K562 (cell line): ENCODE measurements around the gene PRR9. TPM values are rescaled to one million over a fixed set of nuclear protein-coding genes. Genes with fewer than 3 reads are reported as not detected.

ENCODE experiments used
- ATAC-seq: fragments of 200-7000 bp; cut with Tn5 transposase; 3 replicates; pipeline ENCODE4 v1.9.1; 2020; ENCODE audit warnings: moderate library complexity
- BruUV-seq: library from RNA; stranded (reverse); fragments of 400-500 nt; replicated peaks from 2 replicates; lab custom pipeline; 2021; lab: Mats Ljungman, UMichigan
- CTCF ChIA-PET: fragments of 300-600 bp; formaldehyde crosslinking; extraction: SDS; loops from one replicate; lab custom pipeline; 2021; ENCODE audit warnings: low intra/inter-chr PET ratio; lab: Yijun Ruan, JAX
- POLR2A ChIA-PET: fragments of 300-600, 350-650 bp; sonication (Branson Sonifier 250); formaldehyde crosslinking; extraction: SDS; loops from one replicate; lab custom pipeline; 2021; ENCODE audit warnings: antibody characterized with exemption, inconsistent platforms; lab: Yijun Ruan, JAX
- DNase-seq, 4 experiments: peaks; one replicate each; pipeline versions ENCODE4 v3.0.0 to v3.0.0-alpha.2; 2011 to 2018; ENCODE audit warnings: low spot score in 3 of 4, mixed read lengths in 3 of 4; ENCODE audit errors: extremely low read depth in 1 of 4
- FAIRE-seq: peaks from 2 replicates; lab custom pipeline; 2011; peaks lifted over from hg19 to GRCh38; lab: Jason Lieb, UNC
- H2AFZ ChIP-seq: 2 replicates; pipeline ENCODE4 v1.6.0; 2011; ENCODE audit warnings: low read depth, low read length, control low read depth, inconsistent platforms
- H3K27ac ChIP-seq: fragments of 200-600 bp; 3 replicates; pipeline ENCODE4 v1.8.0; 2011; ENCODE audit warnings: low read depth, mild to moderate bottlenecking, control low read depth, inconsistent platforms, low read length, moderate library complexity, mixed read lengths; ENCODE audit errors: extremely low read depth
- H3K27me3 ChIP-seq, 2 experiments: fragments of 300-600 bp in 1 of 2; 2 replicates in 1 of 2; 3 replicates in 1 of 2; pipeline versions ENCODE4 v1.6.0 to v1.8.0; 2011; ENCODE audit warnings: inconsistent platforms in 2 of 2, low read length in 2 of 2, mild to moderate bottlenecking in 1 of 2, mixed read lengths in 1 of 2, moderate library complexity in 1 of 2; ENCODE audit not compliant: control insufficient read depth in 2 of 2, insufficient read depth in 2 of 2
- H3K36me3 ChIP-seq: fragments of 300-600 bp; 3 replicates; pipeline ENCODE4 v1.8.0; 2011; ENCODE audit warnings: mild to moderate bottlenecking, low read length, inconsistent platforms; ENCODE audit not compliant: control insufficient read depth, insufficient read depth
- H3K4me1 ChIP-seq, 2 experiments: fragments of 200-600 bp in 1 of 2; replicated peaks in 1 of 2; 2 replicates in 1 of 2; 3 replicates in 1 of 2; pipeline versions ENCODE4 v1.5.1 to v1.8.0; 2011; ENCODE audit warnings: inconsistent platforms in 2 of 2, low read length in 2 of 2, mild to moderate bottlenecking in 1 of 2, mixed read lengths in 1 of 2, moderate library complexity in 1 of 2; ENCODE audit not compliant: control insufficient read depth in 2 of 2, insufficient read depth in 2 of 2
- H3K4me2 ChIP-seq: 2 replicates; pipeline ENCODE4 v1.6.1; 2011; ENCODE audit warnings: low read length, control low read depth, inconsistent platforms, mixed read lengths; ENCODE audit not compliant: insufficient read depth
- H3K4me3 ChIP-seq: fragments of 200-600 bp; sonication (generic), shearing (Covaris generic); 2 replicates; pipeline ENCODE4 v1.5.1; 2016; ENCODE audit warnings: control low read depth, inconsistent platforms
- H3K79me2 ChIP-seq: fragments of 200-600 bp; 3 replicates; pipeline ENCODE4 v1.8.0; 2011; ENCODE audit warnings: low read length, inconsistent platforms; ENCODE audit not compliant: control insufficient read depth, insufficient read depth
- H3K9ac ChIP-seq, 2 experiments: 2 replicates each; pipeline versions ENCODE4 v1.6.0 to v1.6.1; 2011; ENCODE audit warnings: low read depth in 2 of 2, low read length in 2 of 2, control low read depth in 1 of 2, inconsistent platforms in 1 of 2, mild to moderate bottlenecking in 1 of 2, mixed read lengths in 1 of 2; ENCODE audit not compliant: insufficient read depth in 1 of 2
- H3K9me1 ChIP-seq: one replicate; pipeline ENCODE4 v1.6.0; 2011; ENCODE audit warnings: inconsistent platforms, mild to moderate bottlenecking, low read length, moderate library complexity; ENCODE audit not compliant: control insufficient read depth, insufficient read depth
- H3K9me3 ChIP-seq: replicated peaks from 2 replicates; pipeline ENCODE4 v1.5.1; 2011; ENCODE audit warnings: low read depth, low read length, inconsistent platforms; ENCODE audit not compliant: control insufficient read depth, insufficient read depth
- H4K20me1 ChIP-seq: replicated peaks from 2 replicates; pipeline ENCODE4 v1.6.1; 2011; ENCODE audit warnings: low read length, inconsistent platforms, mixed read lengths; ENCODE audit not compliant: control insufficient read depth, insufficient read depth
- E2F3 ChIP-seq: fragments of 250-450 bp; sonication (Bioruptor Pico); IDR thresholded peaks from 2 replicates; pipeline ENCODE4 v1.4.0; 2020; ENCODE audit warnings: mild to moderate bottlenecking
- KDM1A ChIP-seq, 2 experiments: fragments of 450-650 bp; IDR thresholded peaks; 2 replicates each; pipeline ENCODE4 v1.6.1; 2016; ENCODE audit warnings: mild to moderate bottlenecking in 2 of 2
- KLF1 ChIP-seq: fragments of 450-650 bp; IDR thresholded peaks from 2 replicates; pipeline ENCODE4 v1.6.1; 2016; ENCODE audit warnings: missing genetic modification characterization, missing compliant biosample characterization
- MCM5 ChIP-seq: fragments of 450-650 bp; IDR thresholded peaks from 2 replicates; pipeline ENCODE4 v1.6.1; 2016; ENCODE audit warnings: low read depth
- NR3C1 ChIP-seq: sonication (generic); formaldehyde crosslinking; IDR thresholded peaks from 2 replicates; pipeline ENCODE4 v1.8.1; 2022; ENCODE audit warnings: missing genetic modification reagents
- PTRF ChIP-seq: fragments of 450-650 bp; IDR thresholded peaks from 2 replicates; pipeline ENCODE4 v1.6.1; 2016; ENCODE audit warnings: mild to moderate bottlenecking, missing genetic modification characterization, missing compliant biosample characterization
- RAD21 ChIP-seq, 2 experiments: fragments of 250-450 bp in 1 of 2; fragments of 450-650 bp in 1 of 2; sonication (Bioruptor Pico) in 1 of 2; formaldehyde crosslinking in 1 of 2; IDR thresholded peaks in 1 of 2; conservative IDR thresholded peaks in 1 of 2; 2 replicates each; pipeline versions ENCODE4 v1.4.0 to v1.8.0; 2020 to 2022; ENCODE audit warnings: mild to moderate bottlenecking in 2 of 2, moderate library complexity in 1 of 2
- SIN3A ChIP-seq, 2 experiments: fragments of 150-350 bp in 1 of 2; IDR thresholded peaks; 2 replicates each; pipeline ENCODE4 v1.6.1; 2011 to 2016; ENCODE audit warnings: borderline replicate concordance in 2 of 2, low read depth in 2 of 2, low read length in 2 of 2, mild to moderate bottlenecking in 2 of 2, moderate library complexity in 2 of 2; ENCODE audit not compliant: control insufficient read depth in 1 of 2
- ZNF444 ChIP-seq: fragments of 250-450 bp; sonication (Bioruptor Pico); IDR thresholded peaks from 2 replicates; pipeline ENCODE4 v1.4.0; 2020; ENCODE audit warnings: mild to moderate bottlenecking, moderate library complexity
- WGBS: fragments of 100-300 bp; shearing (Covaris generic); methylation state at CpG from one replicate; pipeline ENCODE4 v1.1.6; 2016; ENCODE audit warnings: low coverage, mixed read lengths; ENCODE audit not compliant: insufficient coverage; ENCODE audit errors: missing lambda C conversion rate; 5-methylcytosine and 5-hydroxymethylcytosine counted together
- in situ Hi-C: fragments of 300-500 bp; cut with MboI; formaldehyde crosslinking; loops from 4 replicates; pipeline ENCODE4 v1.15.0; 2018; ENCODE audit warnings: inconsistent platforms, mixed read lengths
- intact Hi-C: fragments of 100-400 bp; cut with micrococcal nuclease; formaldehyde crosslinking; loops from 2 replicates; pipeline ENCODE4 v1.14.2; 2022
- polyA plus RNA-seq, 8 experiments: library from polyadenylated mRNA; depleted of rRNA in 4 of 8; stranded (reverse) in 5 of 8; unstranded in 3 of 8; fragments of >200 nt; fragmentation: Nextera tagmentation in 2 of 8; fragmentation: Illumina TruSeq in 1 of 8; extraction: Ambion mirVana in 2 of 8; extraction: Trizol in 1 of 8; gene quantifications; 2 replicates each; pipeline versions ENCODE4 v1.2.1 to v1.2.3, GENCODE V29; 2011 to 2014; ENCODE audit warnings: inconsistent platforms in 1 of 8, missing spikeins in 1 of 8
- total RNA-seq, 7 experiments: library from RNA; depleted of rRNA in 6 of 7; stranded (reverse); fragments of >200 nt in 6 of 7; fragmentation: Illumina TruSeq in 2 of 7; extraction: Trizol in 2 of 7; gene quantifications; 2 replicates each; pipeline versions ENCODE4 v1.2.1 to v1.2.3, GENCODE V29; 2011 to 2021; ENCODE audit warnings: low replicate concordance in 1 of 7
- TF ChIP-seq, protein P1 (sequence below): fragments of 250-450 bp; sonication (Bioruptor Pico); IDR thresholded peaks from 2 replicates; pipeline ENCODE4 v1.8.0; 2021; ENCODE audit warnings: mild to moderate bottlenecking, moderate library complexity
- TF ChIP-seq, protein P2 (sequence below): fragments of 450-650 bp; formaldehyde crosslinking; IDR thresholded peaks from 2 replicates; pipeline ENCODE4 v1.4.0; 2020; ENCODE audit warnings: mild to moderate bottlenecking, moderate library complexity
- TF ChIP-seq, protein P3 (sequence below): fragments of 450-650 bp; IDR thresholded peaks from 2 replicates; pipeline ENCODE4 v1.6.1; 2017; ENCODE audit warnings: antibody characterized with exemption, mild to moderate bottlenecking
- TF ChIP-seq, protein P4 (sequence below): fragments of 450-650 bp; conservative IDR thresholded peaks from 2 replicates; pipeline ENCODE4 v1.6.1; 2016; ENCODE audit warnings: missing genetic modification characterization, low read depth, mild to moderate bottlenecking, missing compliant biosample characterization, moderate library complexity

Gene PRR9
- total and polyA plus RNA-seq, 9 of the 15 experiments (the other 6 are each of a cell fraction or from before 2014, with no cell fraction given): 0.14 to 1.4 (median 0.24) TPM; not detected in 1

- TF ChIP-seq, protein P1, sequence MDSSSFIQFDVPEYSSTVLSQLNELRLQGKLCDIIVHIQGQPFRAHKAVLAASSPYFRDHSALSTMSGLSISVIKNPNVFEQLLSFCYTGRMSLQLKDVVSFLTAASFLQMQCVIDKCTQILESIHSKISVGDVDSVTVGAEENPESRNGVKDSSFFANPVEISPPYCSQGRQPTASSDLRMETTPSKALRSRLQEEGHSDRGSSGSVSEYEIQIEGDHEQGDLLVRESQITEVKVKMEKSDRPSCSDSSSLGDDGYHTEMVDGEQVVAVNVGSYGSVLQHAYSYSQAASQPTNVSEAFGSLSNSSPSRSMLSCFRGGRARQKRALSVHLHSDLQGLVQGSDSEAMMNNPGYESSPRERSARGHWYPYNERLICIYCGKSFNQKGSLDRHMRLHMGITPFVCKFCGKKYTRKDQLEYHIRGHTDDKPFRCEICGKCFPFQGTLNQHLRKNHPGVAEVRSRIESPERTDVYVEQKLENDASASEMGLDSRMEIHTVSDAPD (CRISPR knock-in tag): no peak
- no peak for TF ChIP-seq KLF1 (tag)
- TF ChIP-seq, protein P2, sequence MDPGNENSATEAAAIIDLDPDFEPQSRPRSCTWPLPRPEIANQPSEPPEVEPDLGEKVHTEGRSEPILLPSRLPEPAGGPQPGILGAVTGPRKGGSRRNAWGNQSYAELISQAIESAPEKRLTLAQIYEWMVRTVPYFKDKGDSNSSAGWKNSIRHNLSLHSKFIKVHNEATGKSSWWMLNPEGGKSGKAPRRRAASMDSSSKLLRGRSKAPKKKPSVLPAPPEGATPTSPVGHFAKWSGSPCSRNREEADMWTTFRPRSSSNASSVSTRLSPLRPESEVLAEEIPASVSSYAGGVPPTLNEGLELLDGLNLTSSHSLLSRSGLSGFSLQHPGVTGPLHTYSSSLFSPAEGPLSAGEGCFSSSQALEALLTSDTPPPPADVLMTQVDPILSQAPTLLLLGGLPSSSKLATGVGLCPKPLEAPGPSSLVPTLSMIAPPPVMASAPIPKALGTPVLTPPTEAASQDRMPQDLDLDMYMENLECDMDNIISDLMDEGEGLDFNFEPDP (CRISPR knock-in tag): no peak
- no peak for TF ChIP-seq E2F3 (CRISPR knock-in tag)
- TF ChIP-seq, all 486 proteins: peak for 0
Observed at GRCh38 chr1:153246018-153246417, 28.6 kb downstream of the PRR9 start (continued).

DNA sequence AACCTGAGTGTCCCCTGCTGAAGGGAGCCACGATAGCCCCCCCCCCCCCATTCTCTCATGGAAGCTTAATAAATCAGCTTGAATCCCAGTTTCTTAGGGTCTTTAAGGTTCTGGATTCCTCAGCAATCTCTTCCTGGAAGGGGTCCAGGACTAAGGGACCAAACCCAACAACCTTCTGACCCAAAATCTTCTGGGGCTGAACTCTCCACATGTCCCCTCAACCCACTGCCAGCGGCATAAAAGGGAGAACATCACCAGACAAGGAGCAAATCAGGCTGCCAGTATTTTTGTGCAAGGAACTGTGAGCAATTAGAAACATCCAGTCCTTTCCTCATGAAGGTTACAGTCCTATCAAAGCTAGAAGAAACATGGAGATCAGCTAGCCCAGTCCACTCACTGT lies 29.4 kb downstream of the PRR9 start:
- CTCF ChIA-PET: no interaction called here
- no peak overlapping the region for H3K9ac ChIP-seq
- TF ChIP-seq, protein P3, sequence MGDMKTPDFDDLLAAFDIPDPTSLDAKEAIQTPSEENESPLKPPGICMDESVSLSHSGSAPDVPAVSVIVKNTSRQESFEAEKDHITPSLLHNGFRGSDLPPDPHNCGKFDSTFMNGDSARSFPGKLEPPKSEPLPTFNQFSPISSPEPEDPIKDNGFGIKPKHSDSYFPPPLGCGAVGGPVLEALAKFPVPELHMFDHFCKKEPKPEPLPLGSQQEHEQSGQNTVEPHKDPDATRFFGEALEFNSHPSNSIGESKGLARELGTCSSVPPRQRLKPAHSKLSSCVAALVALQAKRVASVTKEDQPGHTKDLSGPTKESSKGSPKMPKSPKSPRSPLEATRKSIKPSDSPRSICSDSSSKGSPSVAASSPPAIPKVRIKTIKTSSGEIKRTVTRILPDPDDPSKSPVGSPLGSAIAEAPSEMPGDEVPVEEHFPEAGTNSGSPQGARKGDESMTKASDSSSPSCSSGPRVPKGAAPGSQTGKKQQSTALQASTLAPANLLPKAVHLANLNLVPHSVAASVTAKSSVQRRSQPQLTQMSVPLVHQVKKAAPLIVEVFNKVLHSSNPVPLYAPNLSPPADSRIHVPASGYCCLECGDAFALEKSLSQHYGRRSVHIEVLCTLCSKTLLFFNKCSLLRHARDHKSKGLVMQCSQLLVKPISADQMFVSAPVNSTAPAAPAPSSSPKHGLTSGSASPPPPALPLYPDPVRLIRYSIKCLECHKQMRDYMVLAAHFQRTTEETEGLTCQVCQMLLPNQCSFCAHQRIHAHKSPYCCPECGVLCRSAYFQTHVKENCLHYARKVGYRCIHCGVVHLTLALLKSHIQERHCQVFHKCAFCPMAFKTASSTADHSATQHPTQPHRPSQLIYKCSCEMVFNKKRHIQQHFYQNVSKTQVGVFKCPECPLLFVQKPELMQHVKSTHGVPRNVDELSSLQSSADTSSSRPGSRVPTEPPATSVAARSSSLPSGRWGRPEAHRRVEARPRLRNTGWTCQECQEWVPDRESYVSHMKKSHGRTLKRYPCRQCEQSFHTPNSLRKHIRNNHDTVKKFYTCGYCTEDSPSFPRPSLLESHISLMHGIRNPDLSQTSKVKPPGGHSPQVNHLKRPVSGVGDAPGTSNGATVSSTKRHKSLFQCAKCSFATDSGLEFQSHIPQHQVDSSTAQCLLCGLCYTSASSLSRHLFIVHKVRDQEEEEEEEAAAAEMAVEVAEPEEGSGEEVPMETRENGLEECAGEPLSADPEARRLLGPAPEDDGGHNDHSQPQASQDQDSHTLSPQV: no peak
- TF ChIP-seq PTRF (tag) (no peak), ZNF444 (no peak), SIN3A (IDR thresholded peaks at IDR 0.05; ENCODE audit: borderline replicate concordance in 2 of 2, control insufficient read depth in 1 of 2, low read depth in 2 of 2, low read length in 2 of 2) (no peak), MCM5 (no peak), KDM1A (IDR thresholded peaks at IDR 0.05) (no peak), NR3C1 (CRISPR knock-in tag) (no peak), RAD21 (CRISPR knock-in tag; conservative IDR thresholded peaks at IDR 0.05 in 1 of 2, IDR thresholded peaks at IDR 0.05 in 1 of 2) (no peak)
- TF ChIP-seq, protein P4, sequence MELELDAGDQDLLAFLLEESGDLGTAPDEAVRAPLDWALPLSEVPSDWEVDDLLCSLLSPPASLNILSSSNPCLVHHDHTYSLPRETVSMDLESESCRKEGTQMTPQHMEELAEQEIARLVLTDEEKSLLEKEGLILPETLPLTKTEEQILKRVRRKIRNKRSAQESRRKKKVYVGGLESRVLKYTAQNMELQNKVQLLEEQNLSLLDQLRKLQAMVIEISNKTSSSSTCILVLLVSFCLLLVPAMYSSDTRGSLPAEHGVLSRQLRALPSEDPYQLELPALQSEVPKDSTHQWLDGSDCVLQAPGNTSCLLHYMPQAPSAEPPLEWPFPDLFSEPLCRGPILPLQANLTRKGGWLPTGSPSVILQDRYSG (tag): no peak

More for the DNA sequence above, 29.4 kb downstream of the PRR9 start:
- BruUV-seq: no TSS peak
- no peak overlapping the region for H3K27ac ChIP-seq
- no peak for FAIRE-seq
- no peak overlapping the region for H3K4me2 ChIP-seq
- H3K4me1 ChIP-seq: no peaks in the 10 kb centered on the region
- H2AFZ ChIP-seq: no peak overlapping the region
- 0% methylated on average over 2 of the region's 2 CpGs for WGBS
- H3K36me3 ChIP-seq: no peaks in the 10 kb centered on the region
- no peaks in the 10 kb centered on the region for H4K20me1 ChIP-seq
- intact Hi-C loops: no loop called here
- ATAC-seq: no peak
- no peaks in the 10 kb centered on the region for H3K79me2 ChIP-seq
- H3K4me3 ChIP-seq: no peak overlapping the region
- H3K27me3 ChIP-seq: peaks cover 2 to 5% of the 10 kb centered on the region in 2 experiments; a peak in 3 of 5 replicates
- POLR2A ChIA-PET: no interaction called here
- in situ Hi-C loops: no loop called here
- DNase-seq: no peak
- no peaks in the 10 kb centered on the region for H3K9me1 ChIP-seq
- no peaks in the 10 kb centered on the region for H3K9me3 ChIP-seq
